ENCODE measurements around the gene LTBP1.
"Not testable (repeated sequence)": the region's sequence is repeated elsewhere in the genome, so short reads cannot be mapped to it uniquely, and the experiment has no call there.

Gene LTBP1

GRCh38 chr2:33409417-33409955 is 462.7 kb downstream of the LTBP1 start:
- DNase-seq (ENCODE audit: low read depth in 2 of 2, low spot score in 1 of 2), result no peak

- no peak for DNase-seq (ENCODE audit: low read depth in 2 of 2, low spot score in 1 of 2)
Measured at GRCh38 chr2:33411765-33412164, 465.0 kb downstream of the LTBP1 start.

- DNase-seq (ENCODE audit: low read depth in 2 of 2, low spot score in 1 of 2), result no peak
Measured at GRCh38 chr2:33412920-33413319, 466.2 kb downstream of the LTBP1 start.

GRCh38 chr2:33419581-33420200 is 472.9 kb downstream of the LTBP1 start:
- DNase-seq (ENCODE audit: low read depth in 2 of 2, low spot score in 1 of 2), result no peak

GRCh38 chr2:33420726-33421125 is 474.0 kb downstream of the LTBP1 start:
- DNase-seq (ENCODE audit: low read depth in 2 of 2, low spot score in 1 of 2), result no peak

- DNase-seq (ENCODE audit: low read depth in 2 of 2, low spot score in 1 of 2), result no peak
Measured at GRCh38 chr2:33421820-33422219, 475.1 kb downstream of the LTBP1 start.

GRCh38 chr2:33425161-33425560 is 478.4 kb downstream of the LTBP1 start:
- no peak for DNase-seq (ENCODE audit: low read depth in 2 of 2, low spot score in 1 of 2)

- no peak for DNase-seq (ENCODE audit: low read depth in 2 of 2, low spot score in 1 of 2)
Measured at GRCh38 chr2:33425586-33426031, 478.9 kb downstream of the LTBP1 start.

GRCh38 chr2:33426666-33427231 is 480.0 kb downstream of the LTBP1 start:
- no peak for DNase-seq (ENCODE audit: low read depth in 2 of 2, low spot score in 1 of 2)

GRCh38 chr2:33430077-33430476 is 483.3 kb downstream of the LTBP1 start:
- DNase-seq (ENCODE audit: low read depth in 2 of 2, low spot score in 1 of 2), result no peak

- DNase-seq (ENCODE audit: low read depth in 2 of 2, low spot score in 1 of 2), result no peak
Measured at GRCh38 chr2:33430856-33431255, 484.1 kb downstream of the LTBP1 start.

- DNase-seq (ENCODE audit: low read depth in 2 of 2, low spot score in 1 of 2), result no peak
Measured at GRCh38 chr2:33432871-33433270, 486.1 kb downstream of the LTBP1 start.

- DNase-seq (ENCODE audit: low read depth in 2 of 2, low spot score in 1 of 2), result no peak
Measured at GRCh38 chr2:33433279-33434235, 486.8 kb downstream of the LTBP1 start.

GRCh38 chr2:33435518-33435917 is 488.8 kb downstream of the LTBP1 start:
- no peak for DNase-seq (ENCODE audit: low read depth in 2 of 2, low spot score in 1 of 2)

GRCh38 chr2:33436083-33436482 is 489.3 kb downstream of the LTBP1 start:
- no peak for DNase-seq (ENCODE audit: low read depth in 2 of 2, low spot score in 1 of 2)

GRCh38 chr2:33437297-33437696 is 490.5 kb downstream of the LTBP1 start:
- no peak for DNase-seq (ENCODE audit: low read depth in 2 of 2, low spot score in 1 of 2)

- DNase-seq (ENCODE audit: low read depth in 2 of 2, low spot score in 1 of 2), result no peak
Measured at GRCh38 chr2:33437815-33438214, 491.1 kb downstream of the LTBP1 start.

- DNase-seq (ENCODE audit: low read depth in 2 of 2, low spot score in 1 of 2), result no peak
Measured at GRCh38 chr2:33441235-33441810, 494.6 kb downstream of the LTBP1 start.

GRCh38 chr2:33442052-33442451 is 495.3 kb downstream of the LTBP1 start:
- DNase-seq (ENCODE audit: low read depth in 2 of 2, low spot score in 1 of 2), result not testable (repeated sequence)

- DNase-seq (ENCODE audit: low read depth in 2 of 2, low spot score in 1 of 2), result no peak
Measured at GRCh38 chr2:33442528-33443079, 495.9 kb downstream of the LTBP1 start.

GRCh38 chr2:33443274-33443829 is 496.6 kb downstream of the LTBP1 start:
- DNase-seq (ENCODE audit: low read depth in 2 of 2, low spot score in 1 of 2), result no peak
